NT2/D1 (cell line): ENCODE measurements around the gene SND1.

Source experiments
- DNase-seq: peaks from one replicate; pipeline ENCODE4 v3.0.0-alpha.2; 2011; ENCODE audit warnings: low read depth, low spot score
- H3K27me3 ChIP-seq: 2 replicates; pipeline ENCODE4 v1.6.0; 2011; ENCODE audit warnings: mild to moderate bottlenecking; ENCODE audit not compliant: insufficient read length, insufficient read depth
- H3K36me3 ChIP-seq: 2 replicates; pipeline ENCODE4 v1.6.1; 2011; ENCODE audit warnings: mild to moderate bottlenecking, low read length, mixed read lengths; ENCODE audit not compliant: insufficient read depth, insufficient read length
- H3K4me1 ChIP-seq: 2 replicates; pipeline ENCODE4 v1.5.1; 2011; ENCODE audit not compliant: insufficient read depth, insufficient read length
- H3K4me3 ChIP-seq: 2 replicates; pipeline ENCODE4 v1.5.1; 2011; ENCODE audit warnings: low read depth; ENCODE audit not compliant: insufficient read length
- H3K9ac ChIP-seq: 2 replicates; pipeline ENCODE4 v1.6.0; 2011; ENCODE audit warnings: low read depth; ENCODE audit not compliant: insufficient read length
- H3K9me3 ChIP-seq: 2 replicates; pipeline ENCODE4 v1.5.1; 2011; ENCODE audit warnings: mild to moderate bottlenecking, low read length; ENCODE audit not compliant: insufficient read depth
- SUZ12 ChIP-seq: IDR thresholded peaks from 2 replicates; pipeline ENCODE4 v1.6.1; 2011; ENCODE audit not compliant: insufficient read length, insufficient read depth; ENCODE audit errors: extremely low read depth
- YY1 ChIP-seq: IDR thresholded peaks from 2 replicates; pipeline ENCODE4 v1.6.1; 2011; ENCODE audit not compliant: insufficient read length, insufficient read depth
- ZNF274 ChIP-seq: IDR thresholded peaks from 2 replicates; pipeline ENCODE4 v1.6.1; 2011; ENCODE audit warnings: mild to moderate bottlenecking, low read depth, low read length

The SND1 gene

GRCh38 chr7:127862525-127862924 lies 210.5 kb downstream of the SND1 start:
- Histone ChIP-seq H3K9me3 (no peaks in the 10 kb centered on the region), H3K4me1 (no peaks in the 10 kb centered on the region), H3K36me3 (peaks cover 22% of the 10 kb centered on the region), H3K9ac (no peak overlapping the region), H3K4me3 (no peak overlapping the region), H3K27me3 (no peaks in the 10 kb centered on the region)
- DNase-seq: no peak
- TF ChIP-seq SUZ12 (no peak), YY1 (no peak), ZNF274 (no peak)

DNA sequence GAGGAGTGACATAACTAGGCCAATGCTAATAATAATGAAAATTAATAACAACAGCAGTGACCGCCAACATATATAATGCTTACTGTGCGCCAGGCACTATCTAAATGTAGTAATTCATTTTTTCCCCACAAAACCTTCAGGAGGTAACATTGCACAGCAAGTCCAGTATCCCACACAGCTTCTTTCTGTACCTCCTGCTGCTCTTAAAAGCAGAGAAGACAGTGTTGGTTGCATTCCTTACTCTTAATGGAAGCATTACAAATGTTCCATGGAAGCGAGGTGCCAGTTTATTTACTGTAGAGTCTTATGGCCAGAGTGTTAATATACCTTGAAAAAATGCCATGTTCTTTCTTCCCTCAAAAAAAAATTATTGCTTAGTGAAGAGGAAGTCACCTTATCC lies 211.1 kb downstream of the SND1 start:
- no peaks in the 10 kb centered on the region for H3K9me3 ChIP-seq
- H3K4me1 ChIP-seq: no peaks in the 10 kb centered on the region
- H3K9ac ChIP-seq: no peak overlapping the region
- H3K4me3 ChIP-seq: no peak overlapping the region
- peaks cover 16% of the 10 kb centered on the region for H3K36me3 ChIP-seq
- no peak for DNase-seq
- H3K27me3 ChIP-seq: no peaks in the 10 kb centered on the region
- TF ChIP-seq YY1 (no peak), SUZ12 (no peak), ZNF274 (no peak)

DNA sequence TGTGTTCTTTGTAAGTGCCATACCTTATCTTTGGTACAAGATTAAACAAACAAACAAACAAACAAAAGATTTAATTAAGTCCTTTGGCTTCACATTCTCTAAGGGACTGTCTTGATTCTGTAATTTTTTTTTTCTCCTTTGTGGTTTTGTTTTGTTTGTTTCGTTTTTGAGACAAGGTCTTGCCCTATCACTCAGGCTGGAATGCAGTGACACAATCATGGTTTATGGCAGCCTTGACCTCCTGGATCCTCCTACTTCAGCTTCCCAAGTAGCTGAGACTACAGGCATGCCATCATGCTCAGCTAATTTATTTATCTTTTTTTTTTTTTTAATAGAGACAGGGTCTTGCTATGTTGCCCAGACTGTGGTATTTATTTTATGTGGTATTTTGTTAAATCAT lies 213.5 kb downstream of the SND1 start:
- TF ChIP-seq YY1 (no peak), ZNF274 (no peak), SUZ12 (no peak)
- no peak for DNase-seq
- Histone ChIP-seq H3K4me3 (no peak overlapping the region), H3K36me3 (peaks cover 13% of the 10 kb centered on the region), H3K9ac (no peak overlapping the region), H3K4me1 (no peaks in the 10 kb centered on the region), H3K27me3 (no peaks in the 10 kb centered on the region), H3K9me3 (no peaks in the 10 kb centered on the region)

GRCh38 chr7:127870231-127870907 lies 218.4 kb downstream of the SND1 start:
- Histone ChIP-seq H3K9me3 (no peaks in the 10 kb centered on the region), H3K9ac (no peak overlapping the region), H3K4me1 (no peaks in the 10 kb centered on the region), H3K4me3 (no peak overlapping the region), H3K36me3 (peaks cover 3% of the 10 kb centered on the region), H3K27me3 (no peaks in the 10 kb centered on the region)
- DNase-seq: no peak
- TF ChIP-seq YY1: no peak
- no peak for TF ChIP-seq ZNF274
- TF ChIP-seq SUZ12: no peak

- TF ChIP-seq ZNF274 (no peak), YY1 (no peak), SUZ12 (no peak)
- H3K27me3 ChIP-seq: no peaks in the 10 kb centered on the region
Measured at GRCh38 chr7:127871226-127871625, 219.2 kb downstream of the SND1 start.

GRCh38 chr7:127872122-127872521 lies 220.1 kb downstream of the SND1 start:
- no peak for DNase-seq
- Histone ChIP-seq H3K4me3 (no peak overlapping the region), H3K36me3 (peaks cover 3% of the 10 kb centered on the region), H3K4me1 (no peaks in the 10 kb centered on the region), H3K27me3 (no peaks in the 10 kb centered on the region), H3K9ac (no peak overlapping the region), H3K9me3 (no peaks in the 10 kb centered on the region)
- TF ChIP-seq YY1: no peak

More at GRCh38 chr7:127871226-127871625, 219.2 kb downstream of the SND1 start:
- no peak for DNase-seq
- Histone ChIP-seq H3K4me1 (no peaks in the 10 kb centered on the region), H3K36me3 (peaks cover 3% of the 10 kb centered on the region), H3K9me3 (no peaks in the 10 kb centered on the region), H3K4me3 (no peak overlapping the region), H3K9ac (no peak overlapping the region)

GRCh38 chr7:127873151-127873550 lies 221.2 kb downstream of the SND1 start:
- DNase-seq: no peak
- no peaks in the 10 kb centered on the region for H3K9me3 ChIP-seq
- H3K4me3 ChIP-seq: no peak overlapping the region
- no peaks in the 10 kb centered on the region for H3K27me3 ChIP-seq
- TF ChIP-seq SUZ12: no peak
- TF ChIP-seq ZNF274: no peak
- no peak for TF ChIP-seq YY1
- peaks cover 3% of the 10 kb centered on the region for H3K36me3 ChIP-seq
- no peaks in the 10 kb centered on the region for H3K4me1 ChIP-seq
- no peak overlapping the region for H3K9ac ChIP-seq
